ELR (cell line): ENCODE measurements around the gene MYG1.
"Not testable (repeated sequence)": the region's sequence is repeated elsewhere in the genome, so short reads cannot be mapped to it uniquely, and the experiment has no call there.

Source experiments
- DNase-seq: peaks from one replicate; pipeline ENCODE4 v3.0.0-alpha.2; 2015; ENCODE audit warnings: low read depth

MYG1 gene

DNA sequence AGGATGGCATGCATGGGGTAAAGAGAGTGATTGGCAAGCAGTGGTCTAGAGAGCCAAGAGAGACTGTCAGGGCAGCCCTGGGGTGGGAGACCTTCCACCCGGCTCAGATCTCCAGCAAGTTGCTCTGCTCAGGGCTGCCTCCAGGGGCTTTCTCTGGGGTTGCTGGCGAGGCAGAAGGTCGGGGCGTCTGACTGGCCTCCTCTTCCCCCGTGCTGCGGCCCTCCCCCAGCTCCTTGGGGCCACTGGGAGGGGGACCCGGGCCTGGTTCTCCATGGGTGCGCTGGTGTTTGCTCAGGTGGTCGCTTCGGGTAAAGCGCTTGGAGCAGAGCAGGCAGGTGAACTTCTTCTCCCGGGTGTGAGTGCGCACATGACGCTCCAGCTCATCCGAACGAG lies 28.5 kb downstream of the MYG1 start:
- peak; percentile 30 for DNase-seq

DNA sequence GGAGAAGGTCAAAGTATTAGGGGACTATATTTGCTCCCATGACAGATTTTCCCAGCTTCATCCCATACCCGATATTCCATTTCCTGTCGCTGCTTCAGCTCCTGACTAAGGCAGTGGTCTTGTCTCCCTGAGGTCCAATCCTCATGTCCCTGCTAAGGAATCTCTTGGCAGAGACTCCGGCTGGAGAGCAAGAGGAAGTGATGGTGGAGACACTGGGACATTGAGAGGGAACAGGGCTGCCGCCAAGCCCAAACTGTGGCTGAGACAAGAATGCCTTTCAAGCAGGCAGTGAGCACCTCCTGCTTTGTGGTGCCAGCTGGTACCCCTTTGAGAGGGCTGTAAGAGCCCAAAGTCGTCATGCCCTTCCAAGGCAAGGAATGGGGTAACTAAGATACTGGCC lies 31.2 kb downstream of the MYG1 start:
- DNase-seq: no peak

DNA sequence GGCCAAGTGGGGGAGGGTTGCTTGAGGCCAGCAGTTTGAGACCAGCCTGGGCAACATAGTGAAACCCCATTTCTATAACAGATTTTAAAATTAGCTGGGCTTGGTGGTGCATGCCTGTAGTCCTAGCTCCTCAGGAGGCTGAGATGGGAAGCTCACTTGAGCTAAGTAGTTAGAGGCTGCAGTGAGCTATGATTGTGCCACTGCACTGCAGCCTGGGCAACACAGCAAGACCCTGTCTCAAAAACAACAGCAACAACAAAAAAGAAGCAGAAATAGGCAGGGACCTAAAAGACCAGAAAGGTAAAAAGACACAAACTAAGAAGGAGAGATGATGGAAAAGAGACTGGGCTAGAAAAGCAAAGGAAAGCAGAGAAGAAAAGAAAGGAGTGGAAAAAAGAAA lies 32.8 kb downstream of the MYG1 start:
- DNase-seq: not testable (repeated sequence)

DNA sequence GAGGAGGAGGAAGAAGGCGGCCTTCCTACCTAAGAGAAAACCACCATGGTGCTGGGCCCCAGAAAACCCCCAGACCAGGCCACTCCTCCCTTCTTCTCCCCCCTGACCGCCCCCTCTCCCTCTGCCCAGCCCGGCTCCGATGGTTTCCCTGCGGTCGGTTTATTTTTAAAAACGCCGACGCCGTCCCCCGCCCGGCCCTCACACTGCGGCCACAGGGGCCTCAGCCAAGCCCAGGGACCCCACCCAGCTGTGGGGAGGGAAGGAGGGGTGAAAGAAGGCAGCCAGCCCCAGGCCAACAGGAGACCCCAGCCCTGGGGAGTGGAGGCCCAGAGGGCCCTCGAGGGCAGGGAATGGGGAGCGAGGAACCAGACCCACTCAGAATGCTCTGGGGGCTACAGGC lies 33.2 kb downstream of the MYG1 start:
- no peak for DNase-seq

DNA sequence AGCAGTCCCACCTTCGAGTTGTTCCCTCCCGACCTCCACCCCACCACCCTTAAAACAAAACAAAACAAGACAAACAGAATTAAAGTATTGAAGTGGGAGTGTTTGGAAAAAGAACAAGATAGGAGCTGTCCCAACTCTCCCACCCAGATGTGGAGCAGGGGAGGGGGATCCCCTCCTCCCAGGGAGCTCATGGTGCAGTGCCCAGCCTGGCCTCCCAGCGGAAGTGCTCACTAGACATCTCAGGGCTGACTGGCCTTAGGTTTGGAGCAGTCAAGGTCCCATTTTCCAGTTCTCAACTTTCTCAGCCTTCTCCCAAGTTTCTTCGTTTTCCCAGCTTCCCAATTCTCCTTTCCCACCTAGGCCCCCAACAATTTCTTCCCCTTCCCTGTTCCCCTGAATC lies 33.8 kb downstream of the MYG1 start:
- DNase-seq: no peak

DNA sequence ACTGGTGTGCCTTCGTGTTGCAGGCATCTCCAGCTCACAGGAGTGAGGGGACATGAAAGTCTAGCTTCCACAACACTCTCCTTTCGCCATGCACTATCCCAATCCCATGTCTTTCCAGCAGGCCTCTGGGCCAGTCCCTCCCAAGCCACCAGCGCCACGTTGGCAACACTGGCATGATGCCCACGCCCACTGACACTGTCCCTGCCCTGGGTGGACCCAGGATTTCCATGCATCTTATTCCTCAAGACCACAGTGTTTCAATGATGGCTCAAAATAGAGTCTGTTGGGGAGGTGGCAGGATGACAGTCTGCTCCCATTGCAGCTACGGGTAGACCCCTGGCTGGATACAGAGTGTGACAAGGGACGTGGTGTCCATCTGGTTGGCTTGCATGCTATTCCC lies 34.4 kb downstream of the MYG1 start:
- no peak for DNase-seq

DNA sequence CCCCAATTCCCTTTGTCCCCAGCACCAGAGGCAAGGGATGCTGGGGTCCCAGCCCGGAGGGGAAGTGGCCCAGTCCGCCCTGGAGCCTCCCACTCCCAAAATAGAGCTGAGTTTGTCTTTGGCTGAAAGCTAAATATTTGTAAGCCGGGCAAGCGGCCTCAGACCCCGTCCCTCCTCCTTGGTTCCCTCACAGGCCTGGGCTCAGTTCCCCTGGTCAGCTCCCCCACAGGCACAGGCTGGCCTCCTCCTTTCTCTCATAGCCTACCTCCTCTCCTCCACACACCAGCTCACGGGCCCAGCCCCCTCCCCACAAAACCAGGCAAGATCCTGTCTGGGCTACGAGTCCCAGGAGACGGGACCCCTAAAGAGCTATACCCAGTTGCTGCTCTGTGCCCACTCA lies 35.3 kb downstream of the MYG1 start:
- DNase-seq: no peak

DNA sequence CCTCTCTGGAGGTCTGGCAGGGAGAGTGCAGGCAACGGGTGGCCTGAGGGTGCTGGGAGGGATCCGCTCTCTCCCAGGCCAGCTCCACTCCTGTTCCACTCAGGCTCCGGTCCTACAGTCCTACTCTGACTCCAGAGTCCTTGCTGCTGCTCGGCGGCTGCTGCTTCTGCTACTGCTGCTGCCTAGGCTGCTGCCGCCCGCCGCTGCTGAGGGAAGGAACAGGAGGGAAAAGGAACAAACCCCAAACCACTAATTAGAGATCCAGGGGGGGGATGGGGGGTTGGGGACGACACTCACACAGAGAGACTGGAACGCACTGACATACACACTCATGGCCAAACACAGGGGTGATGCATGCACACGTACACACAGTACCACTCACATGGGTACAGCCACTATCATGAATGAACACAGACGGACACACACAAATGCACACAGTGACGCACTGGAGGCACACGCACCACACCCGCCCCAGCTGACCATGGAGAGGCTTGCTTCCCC lies 36.7 kb downstream of the MYG1 start, which contains the start of gene SP7:
SP7 (minus strand) TSS at position 174 of the 501 bp plus-strand sequence. CDS start 708 bp downstream, outside the sequence.
- no peak for DNase-seq

DNA sequence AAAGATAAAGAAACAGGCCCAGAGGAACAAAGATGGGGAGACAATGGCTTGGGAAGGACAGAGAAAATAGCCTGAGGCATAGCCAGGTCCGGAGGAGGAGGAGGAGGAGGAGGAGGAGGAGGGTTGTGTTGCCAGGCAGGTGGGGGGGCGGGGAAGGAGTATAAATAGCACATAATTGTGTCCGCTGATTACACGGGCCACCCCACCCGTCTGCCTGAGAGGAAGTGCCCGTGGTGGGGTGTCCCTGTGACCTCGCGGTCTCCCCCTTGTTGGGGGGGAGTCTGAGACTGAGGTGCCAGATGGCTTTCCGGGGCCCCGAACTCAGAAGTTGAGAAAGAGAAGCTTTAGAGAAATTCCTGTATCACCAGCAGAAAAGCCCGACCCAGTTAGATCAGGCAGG lies 38.5 kb downstream of the MYG1 start:
- no peak for DNase-seq

DNA sequence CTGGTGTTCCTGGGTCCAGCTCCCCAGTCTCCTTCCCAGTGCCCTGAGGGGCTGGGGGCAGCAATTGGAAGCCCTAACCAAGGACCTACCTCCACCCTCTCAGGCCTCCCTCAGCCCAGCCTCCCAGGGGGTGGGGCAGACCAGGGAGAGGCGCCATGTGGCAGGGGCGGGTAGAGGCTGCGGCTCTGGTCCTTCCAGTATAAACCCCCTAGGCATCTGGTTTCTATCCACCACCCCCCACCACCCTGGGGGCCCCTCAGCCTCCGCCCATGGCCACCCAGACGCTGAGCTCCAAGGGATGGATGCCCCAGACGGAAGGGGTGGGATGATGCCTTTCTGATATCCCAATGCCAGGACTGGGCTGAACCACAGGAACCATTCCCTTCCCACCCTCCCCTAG lies 39.4 kb downstream of the MYG1 start:
- DNase-seq: no peak

DNA sequence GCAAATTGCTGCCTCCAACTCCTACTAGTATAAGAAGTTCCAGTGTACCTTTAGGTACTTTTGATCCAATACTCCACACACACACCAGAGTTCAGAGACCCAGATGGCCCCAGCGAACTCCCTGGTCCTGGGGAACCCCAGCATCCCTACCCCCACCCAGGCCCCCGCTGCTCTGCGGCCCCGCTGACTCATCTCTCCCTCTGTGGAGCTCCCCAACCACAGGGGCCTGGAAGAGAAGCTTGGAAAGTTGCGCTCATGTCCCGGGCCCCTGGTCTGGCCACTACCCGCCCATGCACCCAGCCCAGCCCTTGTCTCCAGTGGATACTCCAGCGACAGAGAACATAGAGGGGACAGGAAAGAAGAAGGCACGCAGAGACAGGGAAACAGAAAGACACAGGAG lies 40.9 kb downstream of the MYG1 start:
- no peak for DNase-seq

DNA sequence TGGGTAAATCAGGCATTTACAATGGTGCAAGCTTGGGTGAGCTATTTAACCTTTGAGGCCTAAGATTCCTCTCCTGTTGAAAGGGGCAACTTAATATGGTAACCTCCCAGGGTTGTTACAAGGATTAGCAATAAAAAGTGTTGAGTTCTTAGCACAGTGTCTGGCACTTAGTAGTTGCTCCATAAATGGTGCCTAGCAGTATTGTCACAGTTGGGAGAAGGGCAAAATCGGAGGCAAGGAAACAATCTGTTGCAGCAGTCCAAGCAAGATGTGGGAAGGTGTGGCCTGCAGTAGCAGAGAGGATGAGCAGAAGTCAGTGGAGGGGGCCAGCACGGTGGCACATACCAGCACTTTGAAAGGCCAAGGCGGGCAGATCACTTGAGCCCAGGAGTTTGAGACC lies 44.0 kb downstream of the MYG1 start:
- DNase-seq: no peak

DNA sequence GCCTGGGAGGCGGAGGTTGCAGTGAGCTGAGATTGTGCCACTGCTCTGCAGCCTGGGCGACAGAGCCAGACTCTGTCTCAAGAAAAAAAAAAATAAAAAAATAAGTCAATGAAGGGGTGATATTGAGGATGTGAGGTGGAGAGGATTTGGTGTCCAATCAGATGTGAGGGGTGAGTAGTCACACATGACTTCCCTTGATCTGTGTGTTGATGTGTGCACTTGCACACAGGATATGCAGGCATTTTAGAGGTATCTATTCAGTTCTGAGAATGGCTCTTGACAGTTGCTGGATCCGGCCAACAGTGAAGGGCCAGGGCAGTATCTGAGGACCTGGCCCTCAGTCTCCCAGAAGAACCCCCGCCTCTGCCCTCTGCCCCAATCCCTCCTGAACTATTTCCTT lies 44.5 kb downstream of the MYG1 start:
- DNase-seq: no peak

DNA sequence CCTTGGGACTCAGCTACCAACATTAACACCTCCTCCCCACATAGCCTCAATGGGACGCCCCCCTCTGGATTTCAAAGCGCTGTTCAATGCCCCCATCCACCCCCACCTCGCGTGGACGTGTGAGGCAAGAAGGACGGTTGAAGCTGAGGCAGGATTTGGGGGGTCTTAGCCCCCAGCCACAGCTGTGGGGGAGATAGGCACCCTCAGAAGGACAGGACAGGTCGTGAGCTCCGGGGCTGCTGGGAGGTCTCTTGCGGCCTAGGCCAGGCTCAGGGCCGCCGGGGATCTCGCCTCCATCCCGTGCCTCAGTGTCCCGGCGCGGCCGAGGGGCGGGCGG lies 45.0 kb downstream of the MYG1 start:
- DNase-seq: no peak

DNA sequence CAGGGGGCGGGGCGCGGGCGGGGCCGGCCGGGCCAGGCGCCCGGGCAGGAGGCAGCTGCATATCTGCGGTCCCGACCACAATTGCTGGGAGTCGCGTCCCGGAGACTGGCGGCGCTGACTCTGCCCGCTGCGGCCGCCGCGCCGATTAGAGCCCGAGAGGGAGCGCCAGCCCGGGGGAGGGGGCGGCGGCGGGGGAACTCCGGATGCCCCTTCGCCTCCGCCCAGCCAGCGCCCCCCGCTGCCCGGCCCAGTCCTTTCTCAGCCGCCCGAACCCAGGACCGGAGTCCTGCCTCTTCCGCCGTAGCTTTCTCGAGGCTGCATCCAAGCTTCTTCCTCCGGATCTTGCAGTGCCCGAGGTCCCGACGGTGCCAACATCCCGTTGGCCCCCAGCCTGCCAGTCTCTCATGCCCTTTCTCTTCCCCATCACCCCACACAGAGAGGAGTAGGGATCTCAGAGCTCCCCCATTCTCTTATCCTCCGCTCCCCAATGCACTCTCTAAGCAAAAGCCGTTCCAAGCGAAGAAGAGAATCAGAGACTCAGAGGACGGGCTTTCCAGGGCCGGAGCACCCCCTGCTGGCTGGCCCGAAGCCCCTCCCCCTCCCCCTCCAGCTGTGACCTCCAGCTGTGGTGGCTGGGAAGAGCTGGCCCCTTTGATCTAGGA lies 45.5 kb downstream of the MYG1 start:
- DNase-seq: peak; percentile 82

DNA sequence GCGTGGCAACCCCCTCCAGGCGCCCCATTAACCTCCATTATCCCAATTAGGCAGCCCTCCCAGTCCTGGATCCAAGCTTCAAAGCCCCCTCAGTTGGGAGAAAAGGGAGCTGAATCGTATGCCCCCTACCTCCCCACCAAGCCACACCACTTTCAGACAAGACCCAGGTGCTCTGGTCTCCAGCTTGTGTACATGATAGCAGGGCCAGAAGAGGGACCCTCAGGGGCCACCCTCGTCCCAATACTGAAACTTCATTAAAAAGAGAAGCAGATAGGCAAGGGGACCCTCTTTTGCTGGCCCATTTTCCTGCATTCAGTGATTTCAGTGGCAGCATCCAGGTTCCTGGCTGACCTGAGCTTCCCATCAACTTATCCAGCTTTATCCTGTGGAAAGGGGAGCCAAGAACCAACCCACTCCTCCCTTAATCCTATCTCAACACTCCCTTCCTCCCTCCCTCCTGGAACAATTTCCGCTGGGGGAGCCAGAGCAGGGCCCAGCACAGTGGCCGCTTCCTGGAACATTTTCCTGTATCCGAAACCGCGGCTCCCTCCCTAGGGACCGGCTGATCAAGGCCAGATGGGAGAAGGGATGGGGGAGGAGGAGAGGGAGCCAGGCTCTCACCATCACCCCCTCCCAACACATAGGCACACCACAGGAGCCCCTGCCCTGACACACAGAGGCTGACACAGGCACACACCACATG lies 46.1 kb downstream of the MYG1 start:
- DNase-seq: no peak

DNA sequence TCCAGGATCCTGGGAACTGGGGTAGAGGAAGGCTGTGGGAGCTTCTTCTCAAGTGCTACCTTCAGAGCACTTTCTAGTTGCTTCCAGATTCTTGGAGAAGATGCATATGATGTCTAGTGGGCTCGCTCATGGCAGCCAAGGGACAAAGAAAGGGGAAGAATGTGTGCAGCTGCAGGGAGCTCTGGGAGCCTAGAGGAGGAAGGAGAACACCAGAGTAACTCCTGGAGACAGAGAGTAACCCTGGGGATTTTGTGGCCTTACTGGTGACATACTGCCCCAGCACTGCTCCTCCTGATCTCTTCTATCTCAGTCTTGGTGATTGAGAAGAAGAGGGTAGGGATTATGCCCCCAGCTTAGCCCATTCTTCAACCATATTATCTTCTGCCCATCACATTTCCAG lies 47.0 kb downstream of the MYG1 start:
- DNase-seq: no peak

DNA sequence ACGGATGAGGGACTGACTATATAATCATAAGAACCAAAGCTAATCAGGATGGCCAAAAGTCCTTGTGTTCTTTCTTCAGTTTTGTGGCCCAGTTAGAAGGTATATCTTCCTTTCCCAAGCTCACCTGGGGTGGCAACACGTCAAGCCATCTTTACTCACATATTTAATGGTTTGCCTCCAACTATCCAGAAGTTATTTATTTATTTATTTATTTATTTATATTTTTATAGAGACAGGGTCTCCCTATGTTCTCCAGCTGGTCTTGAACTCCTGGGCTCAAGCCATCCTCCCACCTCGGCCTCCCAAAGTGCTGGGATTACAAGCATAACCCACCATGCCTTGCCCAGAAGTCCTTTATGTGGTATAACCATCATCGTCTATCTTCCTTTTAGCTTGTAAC lies 48.4 kb downstream of the MYG1 start:
- no peak for DNase-seq

DNA sequence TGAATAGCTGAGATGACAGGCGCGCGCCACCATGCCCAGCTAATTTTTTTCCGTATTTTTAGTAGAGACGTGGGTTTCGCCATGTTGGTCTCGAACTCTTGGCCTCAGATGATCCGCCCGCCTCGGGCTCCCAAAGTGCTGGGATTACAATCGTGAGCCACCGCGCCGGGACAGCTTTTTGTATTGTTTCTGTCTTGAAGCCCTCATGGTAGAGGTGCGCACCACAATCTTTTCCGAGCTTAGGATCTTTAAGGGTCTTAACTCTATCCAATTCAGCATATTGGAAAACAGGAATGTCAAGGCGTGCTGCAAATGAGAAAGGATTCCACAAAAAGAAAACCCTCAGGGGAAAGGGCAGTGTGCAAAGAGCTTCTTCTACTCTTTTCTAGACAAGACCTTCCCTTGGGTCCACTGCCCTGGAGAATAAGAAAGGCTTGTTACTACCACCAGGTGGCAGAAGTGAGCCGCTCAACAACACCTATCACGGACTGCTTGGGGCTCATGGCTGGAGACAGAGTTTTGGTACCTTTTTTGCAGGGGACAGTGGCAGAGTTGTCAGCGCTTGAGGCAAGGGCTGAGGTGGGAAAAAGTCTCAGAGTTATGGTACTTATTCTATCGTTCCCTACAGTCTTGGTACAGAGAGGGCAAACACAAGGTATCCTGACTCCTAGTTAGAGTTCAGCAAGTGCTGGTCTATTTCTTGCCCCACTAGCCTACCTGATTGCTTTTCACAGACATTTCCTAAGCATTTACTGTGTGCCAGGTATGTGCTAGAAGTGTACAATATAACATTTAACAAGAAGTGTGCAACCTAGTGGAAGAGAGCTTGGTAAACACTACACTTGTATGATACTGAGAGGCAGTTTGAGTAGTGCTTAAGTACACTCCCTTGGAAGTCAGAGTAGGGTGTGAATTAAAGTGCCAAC lies 53.1 kb downstream of the MYG1 start:
- peak; percentile 87 for DNase-seq

DNA sequence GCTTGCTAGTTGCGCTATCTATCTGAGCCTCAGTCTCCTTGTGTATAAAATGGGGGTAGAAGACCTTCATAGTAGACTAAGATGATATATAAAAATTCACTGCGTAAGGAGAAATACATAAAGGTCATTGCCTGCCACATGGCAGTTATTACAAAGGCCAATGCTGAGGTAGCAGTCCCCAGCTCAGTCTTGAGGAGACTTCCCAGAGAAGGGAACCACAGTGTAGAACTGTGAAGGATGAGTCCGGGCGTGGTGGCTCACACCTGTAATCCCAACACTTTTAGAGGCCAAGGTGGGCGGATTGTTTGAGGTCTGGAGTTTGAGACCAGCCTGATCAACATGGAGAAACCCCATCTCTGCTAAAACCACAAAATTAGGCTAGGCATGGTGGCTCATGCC lies 53.8 kb downstream of the MYG1 start:
- no peak for DNase-seq

DNA sequence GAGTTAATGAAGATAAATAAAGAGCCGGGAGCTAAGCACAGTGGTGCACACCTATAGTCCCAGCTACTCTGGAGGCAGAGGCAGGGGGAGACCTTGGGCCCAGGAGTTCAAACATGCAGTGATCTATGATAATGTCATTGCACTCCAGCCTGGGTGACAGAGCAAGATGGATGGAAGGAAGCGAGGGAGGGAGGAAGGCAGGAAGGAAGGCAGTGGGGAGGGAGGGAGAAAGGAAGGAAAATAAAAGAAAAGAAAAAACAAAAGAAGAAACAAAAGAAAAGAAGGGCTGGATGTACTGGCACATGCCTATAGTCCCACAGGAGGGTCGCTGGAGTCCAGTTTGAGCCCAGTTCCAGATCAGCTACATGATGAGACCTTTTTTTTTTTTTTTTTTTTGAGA lies 55.6 kb downstream of the MYG1 start:
- DNase-seq: no peak
